HT-29 (cell line): ENCODE measurements around the gene SEC31A. TPM values are rescaled to one million over a fixed set of nuclear protein-coding genes. Genes with fewer than 3 reads are reported as not detected.

Source experiments
- DNase-seq: peaks from one replicate; pipeline ENCODE4 v3.0.0-alpha.2; 2015; ENCODE audit warnings: low spot score
- total RNA-seq: library from RNA; depleted of rRNA; stranded (reverse); fragments of >200 nt; shearing (Covaris generic); gene quantifications from 2 replicates; pipeline ENCODE4 v1.2.3, GENCODE V29; 2014

SEC31A gene
- total RNA-seq, 1 experiment from 2014 or later, result 68.9 TPM

- no peak for DNase-seq
These were observed 93.4 kb downstream of the SEC31A start for GRCh38 chr4:82797405-82798111.

GRCh38 chr4:82797040-82797404 lies 93.9 kb downstream of the SEC31A start:
- DNase-seq, result no peak

- no peak for DNase-seq
These were observed 97.9 kb downstream of the SEC31A start for GRCh38 chr4:82792912-82793649.

- DNase-seq, result no peak
These were observed 99.8 kb downstream of the SEC31A start for GRCh38 chr4:82791179-82791578.

- DNase-seq, result no peak
These were observed 100.8 kb downstream of the SEC31A start for GRCh38 chr4:82790060-82790660.

- DNase-seq, result no peak
These were observed 101.8 kb downstream of the SEC31A start for GRCh38 chr4:82789025-82789776.

- DNase-seq, result no peak
These were observed 103.6 kb downstream of the SEC31A start for GRCh38 chr4:82787342-82787741.

- DNase-seq, result no peak
These were observed 104.1 kb downstream of the SEC31A start for GRCh38 chr4:82786828-82787227.

- no peak for DNase-seq
These were observed 105.1 kb downstream of the SEC31A start for GRCh38 chr4:82785611-82786400.

GRCh38 chr4:82784681-82785610 lies 106.0 kb downstream of the SEC31A start:
- DNase-seq, result no peak

GRCh38 chr4:82782626-82783345 lies 108.2 kb downstream of the SEC31A start:
- DNase-seq, result no peak

GRCh38 chr4:82780752-82781231 lies 110.2 kb downstream of the SEC31A start:
- DNase-seq, result peak; percentile 12

GRCh38 chr4:82780170-82780751 lies 110.7 kb downstream of the SEC31A start:
- no peak for DNase-seq

GRCh38 chr4:82779032-82779431 lies 111.9 kb downstream of the SEC31A start:
- DNase-seq, result no peak

GRCh38 chr4:82777857-82778525 lies 113.0 kb downstream of the SEC31A start:
- DNase-seq, result no peak

GRCh38 chr4:82776925-82777542 lies 113.9 kb downstream of the SEC31A start:
- DNase-seq, result no peak

- no peak for DNase-seq
These were observed 115.7 kb downstream of the SEC31A start for GRCh38 chr4:82775243-82775642.

GRCh38 chr4:82774711-82775171 lies 116.2 kb downstream of the SEC31A start:
- no peak for DNase-seq
